Neural cell (in vitro differentiated cells): Measurements from ENCODE around the gene RUNX1. TPM values are rescaled to one million over a fixed set of nuclear protein-coding genes. Genes with fewer than 3 reads are reported as not detected.

Experiments
- H2AFZ ChIP-seq: fragments of 200-600, 300-800 bp; sonication (generic), shearing (Covaris generic); 2 replicates; pipeline ENCODE4 v1.6.0; 2014; ENCODE audit warnings: low read depth, mild to moderate bottlenecking, antibody characterized with exemption, low read length, moderate library complexity
- H3F3A ChIP-seq: fragments of 200-600 bp; shearing (Covaris generic); 2 replicates; pipeline ENCODE4 v1.6.1; 2016; ENCODE audit warnings: mild to moderate bottlenecking, moderate library complexity, mixed read lengths, antibody characterized with exemption, low read length; ENCODE audit not compliant: insufficient read depth, poor library complexity, severe bottlenecking
- H3K27ac ChIP-seq: fragments of 200-600, 300-800 bp; sonication (generic), shearing (Covaris generic); 2 replicates; pipeline ENCODE4 v1.5.1; 2014; ENCODE audit warnings: mild to moderate bottlenecking, low read length, moderate library complexity
- H3K27me3 ChIP-seq: fragments of 300-800, 200-600 bp; sonication (generic), shearing (Covaris generic); 2 replicates; pipeline ENCODE4 v1.6.0; 2014; ENCODE audit warnings: mild to moderate bottlenecking, low read depth, low read length, moderate library complexity; ENCODE audit not compliant: insufficient read depth
- H3K36me3 ChIP-seq: fragments of 300-800, 200-600 bp; sonication (generic), shearing (Covaris generic); 2 replicates; pipeline ENCODE4 v1.5.1; 2014; ENCODE audit warnings: mild to moderate bottlenecking, antibody characterized with exemption, low read length, moderate library complexity; ENCODE audit not compliant: insufficient read depth
- H3K4me2 ChIP-seq: fragments of 300-800, 200-600 bp; sonication (generic), shearing (Covaris generic); 2 replicates; pipeline ENCODE4 v1.6.0; 2014; ENCODE audit warnings: mild to moderate bottlenecking, low read length
- H3K4me3 ChIP-seq: fragments of 300-800, 200-600 bp; sonication (generic), shearing (Covaris generic); 2 replicates; pipeline ENCODE4 v1.5.1; 2014; ENCODE audit warnings: mild to moderate bottlenecking, low read length, moderate library complexity
- H3K79me2 ChIP-seq: fragments of 200-600 bp; shearing (Covaris generic); replicated peaks from 2 replicates; pipeline ENCODE4 v1.6.0; 2014; ENCODE audit warnings: mild to moderate bottlenecking, low read length, moderate library complexity; ENCODE audit not compliant: insufficient read depth
- H3K9ac ChIP-seq: fragments of 300-800, 200-600 bp; sonication (generic), shearing (Covaris generic); 2 replicates; pipeline ENCODE4 v1.6.1; 2016; ENCODE audit warnings: mild to moderate bottlenecking, low read length, mixed read lengths
- H3K9me2 ChIP-seq: fragments of 200-600 bp; shearing (Covaris generic); 2 replicates; pipeline ENCODE4 v1.6.1; 2016; ENCODE audit warnings: mild to moderate bottlenecking, low read length, mixed read lengths; ENCODE audit not compliant: insufficient read depth
- H3K9me3 ChIP-seq: fragments of 200-600, 300-800 bp; sonication (generic), shearing (Covaris generic); 2 replicates; pipeline ENCODE4 v1.6.1; 2016; ENCODE audit warnings: mild to moderate bottlenecking, mixed run types, low read length, moderate library complexity, mixed read lengths
- H4K20me1 ChIP-seq: fragments of 200-600 bp; shearing (Covaris generic); 2 replicates; pipeline ENCODE4 v1.6.1; 2016; ENCODE audit warnings: mild to moderate bottlenecking, mixed run types; ENCODE audit not compliant: insufficient read depth
- CTCF ChIP-seq: fragments of 450-650 bp; IDR thresholded peaks from 2 replicates; pipeline ENCODE4 v1.5.1; 2014; ENCODE audit warnings: antibody characterized with exemption, mild to moderate bottlenecking, moderate library complexity; ENCODE audit not compliant: poor library complexity, severe bottlenecking
- EP300 ChIP-seq: fragments of 450-650 bp; conservative IDR thresholded peaks from 2 replicates; pipeline ENCODE4 v1.6.1; 2014; ENCODE audit warnings: antibody characterized with exemption, mild to moderate bottlenecking, moderate library complexity; ENCODE audit not compliant: poor library complexity, severe bottlenecking
- EZH2 ChIP-seq: fragments of 200-600, 300-800 bp; shearing (Covaris generic), sonication (generic); IDR thresholded peaks from 2 replicates; pipeline ENCODE4 v1.6.1; 2014; ENCODE audit warnings: antibody characterized with exemption, low read length, borderline replicate concordance, mild to moderate bottlenecking; ENCODE audit not compliant: insufficient read depth, poor library complexity, severe bottlenecking
- MXI1 ChIP-seq: fragments of 450-650 bp; conservative IDR thresholded peaks from 2 replicates; pipeline ENCODE4 v1.6.1; 2014; ENCODE audit warnings: antibody characterized with exemption, mild to moderate bottlenecking; ENCODE audit not compliant: poor library complexity, severe bottlenecking
- POLR2AphosphoS5 ChIP-seq: IDR thresholded peaks from 2 replicates; pipeline ENCODE4 v1.6.1; 2012
- RAD21 ChIP-seq: fragments of 450-650 bp; conservative IDR thresholded peaks from 2 replicates; pipeline ENCODE4 v1.6.1; 2014; ENCODE audit warnings: antibody characterized with exemption, mild to moderate bottlenecking, moderate library complexity
- SMC3 ChIP-seq: fragments of 450-650 bp; conservative IDR thresholded peaks from 2 replicates; pipeline ENCODE4 v1.6.1; 2014; ENCODE audit warnings: antibody characterized with exemption, mild to moderate bottlenecking, moderate library complexity; ENCODE audit not compliant: poor library complexity
- TAF1 ChIP-seq: IDR thresholded peaks from 2 replicates; pipeline ENCODE4 v1.6.1; 2012; ENCODE audit warnings: low read depth
- polyA plus RNA-seq: library from polyadenylated mRNA; depleted of rRNA; stranded (reverse); fragments of >200 nt; gene quantifications from 2 replicates; pipeline ENCODE4 v1.2.3, GENCODE V29; 2014
- TF ChIP-seq, protein P1 (sequence below): IDR thresholded peaks from 2 replicates; pipeline ENCODE4 v1.6.1; 2012; ENCODE audit warnings: borderline replicate concordance

The RUNX1 gene
- polyA plus RNA-seq, 1 donor from 2014 or later = not detected

- Histone ChIP-seq H2AFZ (no peak overlapping the region), H4K20me1 (no peaks in the 10 kb centered on the region), H3K4me2 (no peak overlapping the region), H3K27me3 (no peaks in the 10 kb centered on the region), H3K27ac (no peak overlapping the region), H3K4me3 (no peak overlapping the region), H3K9ac (no peak overlapping the region), H3K79me2 (no peaks in the 10 kb centered on the region), H3F3A (no peaks in the 10 kb centered on the region), H3K9me2 (no peaks in the 10 kb centered on the region), H3K36me3 (no peaks in the 10 kb centered on the region), H3K9me3 (no peaks in the 10 kb centered on the region)
- TF ChIP-seq EZH2 (no peak), EP300 (no peak), SMC3 (no peak), MXI1 (no peak), CTCF (no peak), RAD21 (no peak), POLR2AphosphoS5 (no peak), TAF1 (no peak)
- TF ChIP-seq, protein P1, sequence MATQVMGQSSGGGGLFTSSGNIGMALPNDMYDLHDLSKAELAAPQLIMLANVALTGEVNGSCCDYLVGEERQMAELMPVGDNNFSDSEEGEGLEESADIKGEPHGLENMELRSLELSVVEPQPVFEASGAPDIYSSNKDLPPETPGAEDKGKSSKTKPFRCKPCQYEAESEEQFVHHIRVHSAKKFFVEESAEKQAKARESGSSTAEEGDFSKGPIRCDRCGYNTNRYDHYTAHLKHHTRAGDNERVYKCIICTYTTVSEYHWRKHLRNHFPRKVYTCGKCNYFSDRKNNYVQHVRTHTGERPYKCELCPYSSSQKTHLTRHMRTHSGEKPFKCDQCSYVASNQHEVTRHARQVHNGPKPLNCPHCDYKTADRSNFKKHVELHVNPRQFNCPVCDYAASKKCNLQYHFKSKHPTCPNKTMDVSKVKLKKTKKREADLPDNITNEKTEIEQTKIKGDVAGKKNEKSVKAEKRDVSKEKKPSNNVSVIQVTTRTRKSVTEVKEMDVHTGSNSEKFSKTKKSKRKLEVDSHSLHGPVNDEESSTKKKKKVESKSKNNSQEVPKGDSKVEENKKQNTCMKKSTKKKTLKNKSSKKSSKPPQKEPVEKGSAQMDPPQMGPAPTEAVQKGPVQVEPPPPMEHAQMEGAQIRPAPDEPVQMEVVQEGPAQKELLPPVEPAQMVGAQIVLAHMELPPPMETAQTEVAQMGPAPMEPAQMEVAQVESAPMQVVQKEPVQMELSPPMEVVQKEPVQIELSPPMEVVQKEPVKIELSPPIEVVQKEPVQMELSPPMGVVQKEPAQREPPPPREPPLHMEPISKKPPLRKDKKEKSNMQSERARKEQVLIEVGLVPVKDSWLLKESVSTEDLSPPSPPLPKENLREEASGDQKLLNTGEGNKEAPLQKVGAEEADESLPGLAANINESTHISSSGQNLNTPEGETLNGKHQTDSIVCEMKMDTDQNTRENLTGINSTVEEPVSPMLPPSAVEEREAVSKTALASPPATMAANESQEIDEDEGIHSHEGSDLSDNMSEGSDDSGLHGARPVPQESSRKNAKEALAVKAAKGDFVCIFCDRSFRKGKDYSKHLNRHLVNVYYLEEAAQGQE = no peak
These were observed 11.7 kb downstream of the RUNX1 start for GRCh38 chr21:35037384-35037765.

GRCh38 chr21:35036465-35037383 lies 12.4 kb downstream of the RUNX1 start:
- Histone ChIP-seq H3K4me3 (no peak overlapping the region), H3F3A (no peaks in the 10 kb centered on the region), H3K79me2 (no peaks in the 10 kb centered on the region), H3K27ac (no peak overlapping the region), H2AFZ (no peak overlapping the region), H3K27me3 (no peaks in the 10 kb centered on the region), H3K9ac (no peak overlapping the region), H3K9me3 (no peaks in the 10 kb centered on the region), H4K20me1 (no peaks in the 10 kb centered on the region), H3K9me2 (no peaks in the 10 kb centered on the region), H3K4me2 (no peak overlapping the region), H3K36me3 (no peaks in the 10 kb centered on the region)
- TF ChIP-seq MXI1 (no peak), CTCF (no peak), SMC3 (no peak), EP300 (no peak), POLR2AphosphoS5 (no peak), EZH2 (no peak), TAF1 (no peak), RAD21 (no peak)
- TF ChIP-seq, protein P1 = no peak
